GM12891 (cell line): ENCODE measurements around the gene LHX2.

ENCODE experiments used
- PAX5 ChIP-seq: IDR thresholded peaks from 2 replicates; pipeline ENCODE4 v1.6.1; 2011; ENCODE audit warnings: low read length, moderate library complexity, mild to moderate bottlenecking; ENCODE audit not compliant: insufficient read depth, severe bottlenecking
- POLR2A ChIP-seq: IDR thresholded peaks from 2 replicates; pipeline ENCODE4 v1.6.1; 2011; ENCODE audit warnings: low read depth, low read length, control low read depth
- POLR2AphosphoS5 ChIP-seq: IDR thresholded peaks from 2 replicates; pipeline ENCODE4 v1.6.1; 2011; ENCODE audit warnings: low read depth, low read length, control low read depth
- POU2F2 ChIP-seq: IDR thresholded peaks from 2 replicates; pipeline ENCODE4 v1.6.1; 2011; ENCODE audit warnings: low read depth, mild to moderate bottlenecking, control low read depth, low read length, moderate library complexity
- TAF1 ChIP-seq: IDR thresholded peaks from 2 replicates; pipeline ENCODE4 v1.6.1; 2011; ENCODE audit warnings: low read depth, low read length, control low read depth

DNA sequence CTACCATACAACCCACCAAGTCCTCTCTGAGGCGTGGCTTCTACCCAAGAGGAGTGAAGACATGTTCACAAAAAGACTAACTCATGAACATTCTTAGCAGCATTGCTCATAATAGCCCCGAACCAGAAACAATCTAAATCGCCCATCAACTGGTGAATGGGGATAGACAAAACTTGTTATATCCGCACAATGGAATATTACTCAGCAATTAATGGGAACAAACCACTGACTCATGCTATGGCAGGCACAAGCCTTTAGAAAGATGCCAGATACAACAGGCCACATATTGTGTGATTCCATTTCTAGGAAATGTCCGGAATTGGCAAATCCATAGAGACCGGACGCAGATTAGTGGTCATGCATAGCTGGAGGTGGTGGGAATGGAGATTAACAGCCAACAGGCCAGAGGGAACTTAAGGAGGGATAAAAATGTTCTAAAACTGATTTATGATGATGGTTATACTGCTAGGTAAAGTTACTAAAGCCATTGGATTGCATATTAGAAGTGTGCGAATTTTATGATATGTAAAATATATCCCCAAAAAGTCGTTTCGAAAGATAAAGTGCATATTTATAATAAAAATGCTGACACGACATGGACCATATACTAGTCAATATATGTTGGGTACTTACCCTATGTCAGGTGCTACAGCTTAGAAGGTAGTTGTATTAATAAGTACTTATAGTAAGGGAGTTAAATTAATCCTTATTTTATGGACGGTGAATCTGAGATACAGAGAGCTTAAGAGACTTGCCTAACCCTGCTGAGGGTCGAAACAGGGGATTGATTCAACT lies 55.4 kb downstream of the LHX2 start:
- no peak for TF ChIP-seq TAF1
- TF ChIP-seq POLR2A, result no peak
- TF ChIP-seq POLR2AphosphoS5, result no peak
- TF ChIP-seq PAX5, result no peak
- no peak for TF ChIP-seq POU2F2
